ENCODE results near the gene MAGEE1. TPM values are rescaled to one million over a fixed set of nuclear protein-coding genes. Genes with fewer than 3 reads are reported as not detected.

MAGEE1 gene
- total and polyA plus RNA-seq, 9 donors: 3.8 to 9.5 (median 5.3) TPM

- Histone ChIP-seq H3K36me3 (no peaks in the 10 kb centered on the region), H3K9me3 (no peaks in the 10 kb centered on the region), H3K27me3 (no peaks in the 10 kb centered on the region), H3K27ac (no peak overlapping the region), H3K4me1 (ENCODE audit: insufficient read depth) (no peaks in the 10 kb centered on the region), H3K4me3 (no peak overlapping the region)
- intact Hi-C loops (cut with DNase I): no loop called here
- 43 to 63% (median 52%) methylated on average over 2 of the region's 2 CpGs for WGBS, 3 donors
- no peak for DNase-seq
- no peak for TF ChIP-seq EP300 (IDR thresholded peaks at IDR 0.05)
These were observed 26.4 kb downstream of the MAGEE1 start for GRCh38 chrX:76453737-76454406.

DNA sequence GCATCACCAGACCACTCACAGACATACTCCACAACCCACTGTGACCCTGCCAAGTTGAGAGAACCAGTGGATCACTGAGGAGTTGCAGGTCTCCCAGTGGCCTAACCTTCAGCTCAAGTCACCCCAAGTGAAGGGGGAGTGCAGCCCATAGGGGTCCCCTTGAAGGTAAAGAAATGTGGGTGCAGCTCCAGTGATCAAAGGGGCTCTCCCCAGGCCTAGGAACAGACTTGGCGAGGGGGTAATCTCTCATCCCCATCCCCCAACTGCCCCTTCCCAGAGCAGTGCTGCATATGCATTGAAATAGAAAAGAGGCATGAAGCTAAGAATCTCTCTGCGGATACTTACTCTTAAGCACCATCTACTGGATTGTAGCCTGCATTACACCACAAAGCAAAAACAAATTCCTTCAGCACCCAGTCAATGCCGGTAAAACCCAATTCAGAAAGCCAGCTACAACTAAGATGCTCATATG, 27.0 kb downstream of the MAGEE1 start:
- H3K27me3 ChIP-seq: no peaks in the 10 kb centered on the region
- H3K9me3 ChIP-seq: no peaks in the 10 kb centered on the region
- WGBS, 3 donors: 15 to 19% (median 18%) methylated on average over 3 of the region's 3 CpGs
- DNase-seq: no peak
- intact Hi-C loops (cut with DNase I): no loop called here
- H3K4me1 ChIP-seq (ENCODE audit: insufficient read depth): no peaks in the 10 kb centered on the region
- no peaks in the 10 kb centered on the region for H3K36me3 ChIP-seq
- no peak overlapping the region for H3K4me3 ChIP-seq
- H3K27ac ChIP-seq: no peak overlapping the region
- TF ChIP-seq EP300 (IDR thresholded peaks at IDR 0.05) (no peak), POLR2A (IDR thresholded peaks at IDR 0.05) (no peak)
- TF ChIP-seq, protein P1, sequence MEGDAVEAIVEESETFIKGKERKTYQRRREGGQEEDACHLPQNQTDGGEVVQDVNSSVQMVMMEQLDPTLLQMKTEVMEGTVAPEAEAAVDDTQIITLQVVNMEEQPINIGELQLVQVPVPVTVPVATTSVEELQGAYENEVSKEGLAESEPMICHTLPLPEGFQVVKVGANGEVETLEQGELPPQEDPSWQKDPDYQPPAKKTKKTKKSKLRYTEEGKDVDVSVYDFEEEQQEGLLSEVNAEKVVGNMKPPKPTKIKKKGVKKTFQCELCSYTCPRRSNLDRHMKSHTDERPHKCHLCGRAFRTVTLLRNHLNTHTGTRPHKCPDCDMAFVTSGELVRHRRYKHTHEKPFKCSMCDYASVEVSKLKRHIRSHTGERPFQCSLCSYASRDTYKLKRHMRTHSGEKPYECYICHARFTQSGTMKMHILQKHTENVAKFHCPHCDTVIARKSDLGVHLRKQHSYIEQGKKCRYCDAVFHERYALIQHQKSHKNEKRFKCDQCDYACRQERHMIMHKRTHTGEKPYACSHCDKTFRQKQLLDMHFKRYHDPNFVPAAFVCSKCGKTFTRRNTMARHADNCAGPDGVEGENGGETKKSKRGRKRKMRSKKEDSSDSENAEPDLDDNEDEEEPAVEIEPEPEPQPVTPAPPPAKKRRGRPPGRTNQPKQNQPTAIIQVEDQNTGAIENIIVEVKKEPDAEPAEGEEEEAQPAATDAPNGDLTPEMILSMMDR (IDR thresholded peaks at IDR 0.05): no peak

GRCh38 chrX:76477353-76477752, 49.8 kb downstream of the MAGEE1 start:
- intact Hi-C loops (cut with DNase I): no loop called here
- no peaks in the 10 kb centered on the region for H3K4me1 ChIP-seq (ENCODE audit: insufficient read depth)
- no peaks in the 10 kb centered on the region for H3K36me3 ChIP-seq
- no peaks in the 10 kb centered on the region for H3K27me3 ChIP-seq
- H3K9me3 ChIP-seq: no peaks in the 10 kb centered on the region
- no peak for DNase-seq
- TF ChIP-seq EP300 (IDR thresholded peaks at IDR 0.05) (no peak), POLR2A (IDR thresholded peaks at IDR 0.05) (no peak)
- TF ChIP-seq, protein P1 (IDR thresholded peaks at IDR 0.05): no peak
- 38 to 61% (median 44%) methylated on average over 2 of the region's 2 CpGs for WGBS, 3 donors
- no peak overlapping the region for H3K27ac ChIP-seq
- no peak overlapping the region for H3K4me3 ChIP-seq
